HK-2 (cell line): ENCODE measurements around the gene GARS1.
"Not testable (repeated sequence)": the region's sequence is repeated elsewhere in the genome, so short reads cannot be mapped to it uniquely, and the experiment has no call there.

Source experiments
- DNase-seq: peaks from one replicate; pipeline ENCODE4 v3.0.0-alpha.2; 2018; ENCODE audit not compliant: unreplicated experiment

Gene GARS1

GRCh38 chr7:30627026-30627425 is 32.3 kb downstream of the GARS1 start:
- DNase-seq, result no peak

- DNase-seq, result no peak
These were observed 36.3 kb downstream of the GARS1 start for GRCh38 chr7:30630986-30631385.

GRCh38 chr7:30633223-30633622 is 38.5 kb downstream of the GARS1 start:
- no peak for DNase-seq

- no peak for DNase-seq
These were observed 39.5 kb downstream of the GARS1 start for GRCh38 chr7:30634193-30634626.

- no peak for DNase-seq
These were observed 40.0 kb downstream of the GARS1 start for GRCh38 chr7:30634634-30635201.

- DNase-seq, result no peak
These were observed 41.1 kb downstream of the GARS1 start for GRCh38 chr7:30635798-30636197.

GRCh38 chr7:30642322-30642721 is 47.6 kb downstream of the GARS1 start:
- DNase-seq, result not testable (repeated sequence)

GRCh38 chr7:30642789-30643188 is 48.1 kb downstream of the GARS1 start:
- DNase-seq, result no peak

- DNase-seq, result no peak
These were observed 49.7 kb downstream of the GARS1 start for GRCh38 chr7:30644286-30644955.

- DNase-seq, result no peak
These were observed 51.0 kb downstream of the GARS1 start for GRCh38 chr7:30645661-30646060.

- DNase-seq, result no peak
These were observed 51.5 kb downstream of the GARS1 start for GRCh38 chr7:30646154-30646553.

- DNase-seq, result no peak
These were observed 53.1 kb downstream of the GARS1 start for GRCh38 chr7:30647589-30648364.

GRCh38 chr7:30648744-30649540 is 54.3 kb downstream of the GARS1 start:
- DNase-seq, result no peak

- DNase-seq, result no peak
These were observed 55.2 kb downstream of the GARS1 start for GRCh38 chr7:30649717-30650420.

- no peak for DNase-seq
These were observed 55.7 kb downstream of the GARS1 start for GRCh38 chr7:30650421-30650808.

- DNase-seq, result no peak
These were observed 57.5 kb downstream of the GARS1 start for GRCh38 chr7:30652132-30652531.

- DNase-seq, result no peak
These were observed 58.3 kb downstream of the GARS1 start for GRCh38 chr7:30652698-30653641.

- no peak for DNase-seq
These were observed 59.8 kb downstream of the GARS1 start for GRCh38 chr7:30654296-30655090.

GRCh38 chr7:30655096-30655970 is 60.7 kb downstream of the GARS1 start:
- no peak for DNase-seq
